T-helper 9 cell (primary cell): ENCODE measurements around the gene RDM1.

ENCODE experiments used
- DNase-seq: peaks from one replicate; pipeline ENCODE4 v3.0.0-alpha.2; 2020

Gene RDM1

DNA sequence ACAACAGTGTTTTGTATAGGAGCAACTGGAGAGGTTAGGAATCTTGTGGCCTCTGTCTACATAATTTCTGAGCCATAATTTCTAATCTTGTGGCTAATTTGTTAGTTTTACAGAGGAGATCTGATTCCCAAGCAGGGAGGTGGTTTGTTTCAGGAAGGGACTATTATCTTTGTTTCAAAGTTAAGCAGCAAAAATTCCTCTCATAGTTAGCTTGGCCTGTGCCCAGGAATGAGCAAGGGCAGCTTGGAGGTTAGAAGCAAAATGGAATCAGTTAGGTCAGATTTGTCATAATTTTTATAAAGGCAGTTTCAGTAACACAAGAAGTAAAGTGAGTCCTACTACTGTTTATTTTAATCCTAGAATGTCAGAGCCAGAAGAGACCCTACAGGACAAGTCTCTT, 2.0 kb upstream of the RDM1 start:
- DNase-seq: no peak

DNA sequence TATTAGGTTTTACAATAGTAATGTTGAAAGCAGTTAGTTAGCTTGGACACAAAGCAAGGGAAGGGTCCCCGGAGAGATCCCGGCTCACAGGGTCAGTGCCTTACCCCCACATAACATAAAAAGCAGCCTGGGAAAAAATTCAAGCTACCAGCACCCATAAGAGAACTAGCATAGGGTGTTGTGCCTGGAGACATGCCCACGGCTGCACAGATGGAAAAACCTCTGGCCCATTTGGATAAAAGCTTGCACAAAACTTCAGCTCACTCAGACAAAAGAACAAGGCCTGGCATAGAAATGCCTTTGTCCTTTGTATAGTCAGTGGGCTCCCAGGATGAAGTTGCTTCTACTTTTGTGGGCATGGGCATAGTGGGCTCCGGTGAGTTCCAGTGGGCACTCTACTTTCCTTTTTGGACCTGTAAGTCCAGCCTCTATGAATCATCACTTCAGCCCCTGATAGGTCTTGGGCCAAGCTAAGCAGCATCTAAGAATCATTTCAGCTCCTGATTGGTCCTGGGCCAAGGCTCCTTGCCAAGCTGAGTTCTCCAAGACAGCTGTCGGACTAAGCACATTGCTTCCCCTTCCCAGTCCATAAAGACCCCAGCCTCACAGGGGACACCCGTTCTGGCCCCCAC, 1.3 kb upstream of the RDM1 start:
- no peak for DNase-seq

DNA sequence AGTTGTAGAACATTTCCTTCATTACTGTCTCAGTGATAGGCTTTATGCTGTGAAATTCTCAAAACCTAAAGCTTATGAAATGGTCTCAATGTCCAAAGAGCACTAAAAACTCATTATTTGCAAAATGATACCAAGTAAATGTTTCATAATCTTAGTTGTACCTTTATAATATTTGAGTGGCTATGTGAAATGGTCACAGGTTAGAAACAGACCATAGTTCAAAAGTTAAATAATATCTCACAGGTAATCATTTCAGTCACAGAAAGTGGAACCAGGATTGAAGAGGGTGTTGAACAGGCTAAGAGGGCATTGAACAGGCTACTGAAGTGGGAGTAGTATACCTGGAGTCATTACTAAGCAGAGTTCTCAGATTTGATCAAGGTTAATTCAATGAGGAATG, 2.9 kb downstream of the RDM1 start:
- DNase-seq: no peak

DNA sequence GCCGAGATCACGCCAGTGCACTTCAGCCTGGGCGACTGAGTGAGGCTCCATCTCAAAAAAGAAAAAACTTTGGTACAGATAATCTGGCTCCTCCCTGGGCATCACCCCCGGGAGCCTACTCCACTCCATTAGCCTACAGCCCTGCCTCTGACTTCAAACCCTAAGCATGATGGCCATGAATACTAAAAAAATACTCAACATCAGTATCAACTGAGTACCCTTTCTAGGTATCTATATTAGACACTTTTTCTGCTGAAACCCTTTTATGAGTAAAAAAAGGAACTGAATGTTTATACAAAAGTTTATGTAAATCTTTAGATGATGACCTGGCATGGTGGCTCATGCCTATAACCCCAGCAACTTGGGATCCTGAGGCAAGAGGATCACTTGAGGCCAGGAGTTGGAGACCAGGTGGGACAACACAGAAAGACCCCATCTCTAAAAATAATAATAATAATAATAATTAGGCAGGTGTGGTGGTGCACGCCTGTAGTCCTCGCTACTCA, 6.9 kb downstream of the RDM1 start:
- DNase-seq: no peak

DNA sequence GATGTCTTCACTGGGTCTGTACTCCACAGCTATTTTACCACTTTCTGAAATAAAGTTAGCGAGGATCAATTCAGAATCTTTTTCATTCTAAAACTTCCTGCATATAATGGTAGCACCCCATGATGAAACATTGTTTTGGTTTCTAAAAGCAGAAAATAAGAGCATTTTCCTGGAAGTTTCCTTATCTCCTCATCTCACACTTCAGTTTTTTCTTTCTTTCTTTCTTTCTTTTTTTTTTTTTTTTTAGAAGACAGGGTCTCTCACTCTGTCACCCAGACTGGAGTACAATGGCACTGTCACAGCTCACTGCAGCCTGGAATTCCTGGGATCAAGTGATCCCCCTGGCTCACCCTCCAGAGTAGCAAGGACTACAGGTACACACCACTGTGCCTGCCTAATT, 10.3 kb downstream of the RDM1 start:
- no peak for DNase-seq

DNA sequence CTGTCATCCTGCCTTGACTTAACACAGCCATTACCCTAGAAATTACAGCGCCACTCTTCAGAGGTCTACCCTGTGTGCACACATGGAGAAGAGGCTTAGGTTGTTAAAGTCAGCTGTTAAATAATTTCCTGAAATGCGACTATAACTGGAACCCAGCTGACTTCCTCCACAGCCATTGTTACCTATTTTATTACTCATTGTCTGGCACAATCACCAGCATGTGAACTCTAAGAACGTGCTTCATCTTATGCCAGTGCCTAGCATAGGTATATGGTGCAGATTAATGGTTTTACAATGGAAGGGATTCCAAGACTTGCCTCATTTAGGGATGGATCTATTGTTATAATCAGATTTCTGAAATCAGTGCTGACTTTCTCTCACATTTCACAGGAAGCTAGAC, 11.9 kb downstream of the RDM1 start:
- DNase-seq: no peak

DNA sequence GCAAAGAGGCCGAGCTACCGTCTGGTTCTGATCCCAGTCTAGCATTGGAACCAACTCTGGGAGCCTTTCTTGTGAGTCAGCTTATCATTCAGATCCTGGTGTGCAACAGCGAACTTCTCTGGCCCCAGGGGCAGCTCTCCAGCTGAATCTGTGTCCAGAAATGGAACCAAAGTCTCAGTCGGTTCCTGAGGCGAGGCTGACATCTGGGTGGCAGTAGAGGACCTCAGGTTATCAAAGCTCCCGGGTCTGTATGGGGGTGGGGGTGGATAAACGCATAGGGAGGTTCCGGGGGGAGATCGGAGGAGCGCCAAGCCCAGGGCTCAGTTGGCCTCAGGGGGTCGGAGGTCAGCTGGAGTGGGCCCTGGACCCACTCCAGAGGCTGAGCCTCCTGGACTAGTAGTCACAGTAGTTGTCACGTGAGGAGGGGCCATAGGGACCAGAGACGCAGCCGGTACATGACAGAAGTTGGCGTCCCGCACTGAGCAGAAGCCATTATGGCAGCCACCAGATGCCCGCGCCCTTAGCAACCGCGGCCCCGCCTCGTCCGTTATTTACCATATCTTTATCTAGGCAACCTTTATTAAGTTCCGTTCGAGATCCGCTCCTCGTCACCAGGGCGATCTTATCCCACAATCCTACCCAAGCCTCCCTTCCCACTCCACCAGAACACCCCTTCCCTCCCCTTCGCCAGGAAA, 12.9 kb downstream of the RDM1 start:
- DNase-seq: no peak

DNA sequence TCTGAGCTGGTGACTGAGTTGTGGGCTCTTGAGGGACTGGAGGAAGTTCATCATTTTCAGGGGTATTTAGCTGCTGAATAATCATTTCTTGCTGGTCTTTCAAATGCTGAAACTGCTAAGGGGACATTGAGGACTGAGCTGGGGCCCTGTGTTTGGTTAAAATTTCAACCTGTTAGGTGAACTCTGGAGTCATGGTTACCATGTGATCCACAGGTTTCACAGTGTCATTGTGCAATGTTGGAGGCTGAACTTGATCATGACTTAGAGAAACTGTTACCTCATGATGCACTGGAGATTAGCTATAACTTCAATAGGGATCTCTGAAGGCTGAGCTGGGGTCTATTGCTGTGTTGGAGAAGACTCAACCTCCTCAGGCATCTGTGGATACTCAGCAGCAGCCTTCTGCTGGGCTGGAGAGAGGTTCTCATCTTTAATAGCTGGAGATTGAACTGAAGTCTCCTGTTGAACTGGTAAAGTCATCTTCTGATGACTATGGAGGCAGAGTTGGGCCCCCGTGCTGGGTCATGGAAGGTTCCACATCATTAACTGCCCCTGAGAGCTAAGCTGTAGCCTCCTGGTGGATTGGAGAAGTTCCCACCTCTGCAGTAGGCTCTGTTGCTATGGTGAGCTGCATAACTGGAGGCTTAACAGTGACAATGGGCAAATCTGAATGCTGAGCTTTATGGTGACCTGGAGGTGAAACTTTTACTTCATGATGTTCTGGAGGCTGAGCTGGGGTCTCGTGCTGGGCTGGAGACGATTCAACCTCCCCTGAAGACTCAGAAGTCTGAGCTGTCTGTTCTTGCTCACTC, 15.2 kb downstream of the RDM1 start:
- DNase-seq: no peak

DNA sequence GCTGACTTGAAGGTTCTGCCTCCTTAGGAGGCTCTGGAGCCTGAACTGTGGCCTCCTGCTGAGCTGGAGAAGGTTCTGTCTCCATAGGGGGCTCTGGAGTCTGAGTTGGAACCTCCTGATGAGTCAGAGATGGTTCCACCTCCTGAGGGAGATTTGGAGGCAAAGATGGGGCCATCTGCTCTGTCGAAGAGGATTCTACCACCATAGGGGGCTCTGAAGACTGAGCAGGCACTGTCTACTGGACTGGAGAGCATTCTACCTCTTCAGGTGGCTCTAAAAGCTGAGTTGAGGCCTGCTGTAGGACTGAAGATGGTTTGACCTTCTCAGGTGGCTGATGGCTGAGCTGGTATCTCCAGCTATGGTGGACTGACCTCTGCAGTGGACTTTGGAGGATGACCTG, 16.2 kb downstream of the RDM1 start:
- no peak for DNase-seq

DNA sequence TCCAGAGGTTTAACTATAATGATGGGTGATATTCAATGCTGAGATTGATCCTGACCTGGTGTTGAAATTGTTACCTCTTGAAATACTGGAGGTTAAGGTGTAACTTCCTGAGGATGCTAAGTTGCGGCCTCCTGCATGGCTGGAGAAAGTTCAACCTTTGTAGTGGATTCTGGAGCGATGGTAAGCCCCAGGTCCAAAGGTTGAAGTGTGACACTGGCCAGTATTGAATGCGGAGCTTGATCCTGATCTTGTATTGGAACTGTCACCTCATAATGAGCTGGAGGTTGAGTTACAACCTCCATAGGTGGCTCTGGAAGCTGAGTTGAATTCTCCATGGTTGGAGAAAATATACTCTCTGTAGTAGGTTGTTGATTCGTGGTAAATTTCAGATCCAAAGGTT, 17.0 kb downstream of the RDM1 start:
- DNase-seq: no peak

DNA sequence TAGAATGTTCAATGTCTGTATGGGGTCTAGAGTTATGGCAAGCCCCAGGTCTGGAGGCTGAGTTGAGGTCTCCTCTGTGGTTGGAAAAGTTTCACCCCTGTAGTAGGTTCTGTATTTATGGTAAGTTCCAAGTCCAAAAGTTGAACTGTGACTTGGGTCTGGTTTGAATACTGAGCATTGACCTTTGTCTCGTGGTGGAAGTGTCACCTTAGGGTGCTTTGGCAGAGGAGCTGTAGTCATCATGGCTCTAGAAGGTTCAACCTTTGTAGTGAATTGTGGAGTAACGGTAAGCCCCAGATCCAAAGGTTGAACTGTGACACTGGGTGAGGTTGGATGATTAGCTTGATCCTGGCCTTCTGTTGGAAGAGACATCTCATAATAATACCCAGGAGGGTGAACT, 17.6 kb downstream of the RDM1 start:
- DNase-seq: no peak

DNA sequence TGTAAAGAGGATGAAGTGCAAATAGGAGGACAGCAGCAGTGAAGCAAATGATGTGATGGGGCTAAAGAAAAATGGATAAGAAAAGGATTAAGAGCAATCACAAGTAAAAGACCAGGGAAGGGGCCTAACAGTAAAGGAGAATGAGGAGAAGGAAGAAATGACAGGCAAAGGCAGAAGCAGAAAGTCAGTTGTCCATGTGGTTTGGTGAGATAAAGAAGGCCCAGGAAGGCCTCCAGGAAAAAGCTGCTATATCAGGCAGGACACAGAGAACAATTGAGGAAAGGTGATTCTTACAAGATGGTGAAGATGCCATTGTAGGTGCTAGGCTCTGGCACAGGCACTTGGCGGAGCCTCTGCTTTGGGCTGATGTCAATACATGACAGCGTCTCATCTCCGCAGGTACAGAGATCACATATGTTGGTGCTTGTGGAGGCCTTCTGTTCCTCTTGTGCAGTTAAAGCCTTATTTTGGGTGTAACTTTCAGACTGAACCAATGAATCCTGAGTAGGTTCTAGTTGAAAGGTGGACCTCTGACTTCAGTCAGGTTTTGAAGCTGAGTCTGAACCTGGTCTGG, 18.1 kb downstream of the RDM1 start:
- no peak for DNase-seq

DNA sequence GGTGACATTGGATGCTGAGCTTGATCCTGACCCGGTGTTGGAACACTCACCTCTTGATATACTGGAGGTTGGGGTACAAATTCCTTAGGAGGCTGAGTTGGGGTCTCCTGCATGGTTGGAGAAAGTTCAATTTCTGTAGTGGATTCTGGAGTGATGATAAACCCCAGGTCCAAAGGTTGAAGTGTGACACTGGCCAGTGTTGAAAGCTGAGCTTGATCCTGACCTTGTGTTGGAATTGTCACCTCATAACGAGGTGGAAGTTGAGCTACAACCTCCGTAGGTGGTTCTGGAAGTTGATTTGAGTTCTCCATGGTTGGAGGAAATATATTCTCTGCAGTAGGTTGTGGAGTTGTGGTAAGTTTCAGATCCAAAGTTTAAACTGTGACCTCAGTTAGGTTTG, 21.2 kb downstream of the RDM1 start:
- no peak for DNase-seq

DNA sequence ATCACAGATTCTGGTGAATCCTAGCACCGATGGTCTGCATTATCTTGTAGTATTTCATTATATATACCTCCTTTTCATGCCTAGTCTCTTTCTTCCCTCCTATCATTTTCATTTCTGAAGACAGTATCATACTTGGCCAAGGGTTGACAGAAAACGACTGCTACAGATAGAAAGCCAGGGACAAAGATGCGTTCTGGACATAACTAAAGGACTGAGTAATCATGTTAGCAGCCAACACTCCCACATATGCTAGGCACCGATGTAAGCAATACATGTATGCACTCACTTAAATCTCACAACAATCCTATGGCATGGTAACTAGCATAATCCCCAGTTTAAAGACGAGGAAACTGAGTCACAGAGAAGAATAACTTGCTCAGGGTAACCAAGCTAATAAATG, 22.9 kb downstream of the RDM1 start:
- no peak for DNase-seq

DNA sequence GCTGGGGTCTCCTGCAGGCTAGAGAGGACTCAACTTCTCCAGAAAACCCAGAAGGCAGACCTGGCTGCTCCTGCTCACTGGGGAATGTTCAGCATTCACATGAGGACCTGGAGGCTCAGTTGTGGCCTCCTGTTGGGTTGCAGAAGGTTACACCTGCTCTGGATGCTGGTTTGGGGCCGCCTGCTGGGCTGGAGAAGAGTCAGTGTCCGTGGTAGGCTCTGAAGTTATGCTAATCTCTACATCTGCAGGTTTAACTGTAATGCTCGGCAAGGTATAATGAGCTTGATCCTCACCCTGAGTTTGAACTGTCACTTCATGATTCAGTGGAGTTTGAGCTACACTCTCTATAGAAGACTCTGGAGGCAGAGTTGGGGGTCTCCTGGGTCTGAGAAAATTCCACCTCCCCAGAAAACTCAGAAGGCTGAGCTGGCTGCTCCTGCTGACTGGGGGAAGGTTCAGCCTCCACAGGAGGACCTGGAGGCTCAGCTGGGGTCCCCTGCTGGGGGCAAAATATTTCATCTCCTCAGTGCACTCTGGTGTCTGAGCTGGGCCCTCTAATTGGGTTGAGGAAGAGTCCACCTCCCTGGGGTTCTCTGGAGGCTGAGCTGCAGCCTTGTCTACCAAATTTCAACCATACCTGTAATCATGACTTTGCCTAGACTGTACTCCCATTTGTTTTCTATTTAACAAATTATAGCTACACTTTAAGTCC, 23.5 kb downstream of the RDM1 start:
- DNase-seq: no peak

DNA sequence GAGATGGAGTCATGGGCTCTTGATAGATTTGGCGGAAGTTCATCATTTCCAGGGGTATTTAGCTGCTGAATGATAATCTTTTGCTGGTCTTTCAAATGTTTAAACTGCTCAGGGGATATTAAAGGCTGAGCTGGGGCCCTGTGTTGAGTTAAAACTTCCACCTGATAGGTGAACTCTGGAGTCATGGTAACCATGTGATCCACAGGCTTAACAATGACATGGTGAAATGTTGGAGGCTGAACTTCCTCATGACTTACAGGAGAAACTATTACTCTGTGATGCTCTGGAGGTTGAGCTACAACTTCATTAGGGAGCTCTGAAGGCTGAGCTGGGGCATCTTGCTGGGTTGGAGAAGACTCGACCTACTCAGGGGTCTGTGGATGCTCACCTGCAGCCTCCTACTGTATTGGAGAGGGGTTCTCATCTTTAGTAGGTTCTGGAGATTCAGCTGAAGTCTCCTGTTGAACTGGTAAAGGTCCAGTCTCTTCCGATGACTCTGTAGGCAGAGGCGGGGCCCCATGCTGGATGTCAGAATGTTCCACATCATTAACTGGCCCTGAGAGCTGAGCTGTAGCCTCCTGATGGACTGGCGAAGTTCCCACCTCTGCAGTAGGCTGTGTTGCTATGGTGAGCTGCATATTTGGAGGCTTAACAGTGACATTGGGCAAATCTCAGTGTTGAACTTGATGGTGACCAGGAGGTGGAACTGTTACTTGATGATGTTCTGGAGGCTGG, 24.2 kb downstream of the RDM1 start:
- DNase-seq: no peak

DNA sequence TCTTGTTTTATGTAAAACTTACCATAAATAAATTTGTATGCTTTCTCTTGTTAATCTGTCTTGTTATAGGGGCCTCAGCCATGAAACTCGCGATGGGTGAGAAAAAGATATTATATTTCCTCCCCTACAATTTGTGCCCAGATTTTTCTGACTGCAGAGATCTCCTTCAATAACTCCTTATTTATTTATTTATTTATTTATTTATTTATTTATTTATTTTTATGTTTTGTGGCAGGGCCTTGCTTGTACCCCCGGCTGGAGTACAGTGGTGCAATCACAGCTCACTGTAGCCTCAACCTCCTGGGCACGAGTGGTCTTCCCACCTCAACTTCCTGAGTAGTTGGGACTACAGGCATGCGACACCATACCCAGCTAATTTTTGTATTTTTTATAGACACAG, 27.1 kb downstream of the RDM1 start:
- DNase-seq: no peak

DNA sequence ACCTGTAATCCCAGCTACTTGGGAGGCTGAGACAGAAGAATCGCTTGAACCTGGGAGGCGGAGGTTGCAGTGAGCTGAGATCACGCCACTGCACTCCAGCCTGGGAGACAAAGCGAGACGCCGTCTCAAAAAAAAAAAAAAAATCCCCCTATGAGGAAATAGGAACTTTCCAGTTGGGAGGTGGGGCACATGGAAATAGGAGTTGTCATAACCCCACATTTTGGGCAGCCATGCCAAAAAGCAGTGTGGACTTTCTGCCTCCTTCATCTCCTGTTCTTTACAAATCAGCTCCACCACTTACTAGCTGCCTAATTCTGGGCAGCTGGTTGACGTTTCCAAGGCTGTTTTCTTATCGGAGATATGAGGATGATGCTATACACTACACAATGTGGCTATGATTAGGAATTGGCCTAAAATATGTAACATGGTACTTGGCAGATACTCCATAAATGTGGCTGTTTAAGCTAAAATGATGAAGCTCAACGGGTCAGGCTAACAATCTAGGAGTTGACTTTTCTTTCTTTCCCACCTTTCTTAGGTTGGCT, 28.9 kb downstream of the RDM1 start:
- DNase-seq: no peak

DNA sequence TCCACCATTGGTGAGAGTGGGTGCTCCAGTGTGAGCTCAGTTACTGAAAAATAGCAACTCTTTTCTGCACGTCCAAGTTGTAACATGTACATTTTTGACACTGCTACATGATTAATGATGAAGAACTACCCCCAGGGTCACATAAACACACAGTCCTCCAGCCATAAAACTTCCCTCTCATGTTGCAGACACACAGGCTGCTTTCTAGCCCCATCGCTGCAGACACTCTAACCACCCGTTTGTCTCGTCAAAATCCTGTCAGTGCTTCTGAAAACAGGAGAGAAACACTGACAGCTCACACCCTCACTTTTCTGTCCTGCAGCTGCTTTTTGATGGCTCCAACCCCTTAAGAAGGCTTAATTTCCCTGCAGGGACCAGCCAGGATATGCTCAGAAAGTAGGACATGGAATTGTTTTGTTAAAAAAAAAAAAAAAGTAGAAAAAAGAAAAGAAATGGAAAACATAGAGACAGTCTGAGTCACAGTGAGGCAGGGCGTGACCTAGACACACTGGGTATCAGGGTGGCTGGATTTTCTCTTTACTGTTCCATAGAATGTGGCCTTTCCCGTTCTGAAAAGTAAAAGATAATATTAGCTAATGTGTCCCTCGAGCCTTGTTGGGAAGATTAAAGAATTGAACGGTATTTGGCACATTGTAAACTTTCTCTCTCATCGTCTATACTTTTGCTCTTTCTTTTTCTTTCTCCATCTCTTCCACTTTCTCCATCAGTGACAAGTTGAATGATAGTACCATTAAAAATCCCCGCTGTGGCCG, 29.7 kb downstream of the RDM1 start:
- no peak for DNase-seq

DNA sequence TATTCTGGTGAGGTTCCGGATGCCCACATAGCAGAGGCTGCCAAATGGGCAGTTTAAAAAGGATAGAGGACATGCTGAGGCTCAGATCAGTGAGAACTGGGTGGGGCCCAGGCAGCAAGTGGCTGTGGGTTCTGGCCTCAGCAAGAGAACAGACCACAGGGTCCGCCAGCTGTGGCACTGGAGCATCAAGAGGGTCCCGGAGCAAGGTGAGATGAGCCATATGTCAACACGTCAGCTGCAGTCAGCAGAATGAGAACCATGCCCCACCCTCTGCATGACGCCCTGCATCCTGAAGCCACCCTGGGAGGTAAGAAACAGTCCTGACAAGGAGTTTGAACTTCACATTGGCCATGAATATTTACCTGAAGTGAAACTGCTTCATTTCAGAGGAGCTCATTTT, 30.3 kb downstream of the RDM1 start:
- DNase-seq: no peak
